Fibroblast of the aortic adventitia (primary cell): ENCODE measurements around the gene L3MBTL4. TPM values are rescaled to one million over a fixed set of nuclear protein-coding genes. Genes with fewer than 3 reads are reported as not detected.

Experiments
- DNase-seq: peaks from one replicate; pipeline ENCODE4 v3.0.0-alpha.2; 2010; ENCODE audit warnings: low read depth
- H3K4me3 ChIP-seq: 2 replicates; pipeline ENCODE4 v1.5.1; 2011; ENCODE audit warnings: low read depth, mild to moderate bottlenecking, control low read depth, low read length, moderate library complexity
- CTCF ChIP-seq: IDR thresholded peaks from 2 replicates; pipeline ENCODE4 v1.5.1; 2011; ENCODE audit warnings: mild to moderate bottlenecking, low read length, control low read depth, inconsistent platforms; ENCODE audit not compliant: insufficient read depth
- total RNA-seq: library from RNA; depleted of rRNA; stranded (reverse); fragments of >200 nt; gene quantifications from 2 replicates; pipeline ENCODE4 v1.2.3, GENCODE V29; 2012; ENCODE audit warnings: low replicate concordance

The L3MBTL4 gene
- total RNA-seq, 1 donor = not detected

- no peak for TF ChIP-seq CTCF
- no peak for DNase-seq
Measured at GRCh38 chr18:6294148-6294784, 120.4 kb downstream of the L3MBTL4 start.

GRCh38 chr18:6289843-6290242, 124.9 kb downstream of the L3MBTL4 start:
- no peak for DNase-seq
- TF ChIP-seq CTCF = no peak

More at GRCh38 chr18:6294148-6294784, 120.4 kb downstream of the L3MBTL4 start:
- no peak overlapping the region for H3K4me3 ChIP-seq

GRCh38 chr18:6286585-6286984, 128.1 kb downstream of the L3MBTL4 start:
- DNase-seq = no peak
- TF ChIP-seq CTCF = no peak
- H3K4me3 ChIP-seq = no peak overlapping the region

More at GRCh38 chr18:6289843-6290242, 124.9 kb downstream of the L3MBTL4 start:
- no peak overlapping the region for H3K4me3 ChIP-seq

- TF ChIP-seq CTCF = no peak
- no peak overlapping the region for H3K4me3 ChIP-seq
- no peak for DNase-seq
Measured at GRCh38 chr18:6284761-6285160, 129.9 kb downstream of the L3MBTL4 start.

GRCh38 chr18:6284300-6284699, 130.4 kb downstream of the L3MBTL4 start:
- H3K4me3 ChIP-seq = no peak overlapping the region
- no peak for TF ChIP-seq CTCF
- DNase-seq = no peak

- no peak for TF ChIP-seq CTCF
- no peak overlapping the region for H3K4me3 ChIP-seq
- DNase-seq = no peak
Measured at GRCh38 chr18:6281874-6282273, 132.8 kb downstream of the L3MBTL4 start.
